Measurements from ENCODE around the gene PCSK4.

PCSK4 gene

DNA sequence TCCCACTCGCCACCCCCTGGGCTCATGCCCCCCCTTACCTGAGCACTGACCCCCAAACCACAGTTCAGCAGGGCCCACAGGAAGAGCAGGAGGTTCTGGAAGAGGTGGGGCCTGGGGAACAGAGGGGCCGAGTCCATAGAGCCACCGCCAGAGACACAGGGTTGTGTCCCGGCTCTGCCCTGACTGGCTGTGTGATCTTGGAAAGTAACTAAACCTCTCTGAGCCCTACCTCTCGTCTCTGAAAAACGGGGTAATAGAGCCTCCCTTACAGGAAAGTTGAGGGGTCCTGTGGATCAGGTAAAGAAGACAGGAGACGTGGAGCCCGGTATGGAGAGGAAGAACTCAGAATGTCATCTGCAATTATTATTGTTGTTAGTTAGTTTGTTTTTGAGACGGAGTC is 20.7 kb upstream of the PCSK4 start:
- H3K4me3 ChIP-seq (ENCODE audit: low read depth, low read length): no peak overlapping the region
- CTCF ChIA-PET: no interaction called here
- H3K4me1 ChIP-seq (ENCODE audit: control insufficient read depth, insufficient read depth, low read length): no peaks in the 10 kb centered on the region

DNA sequence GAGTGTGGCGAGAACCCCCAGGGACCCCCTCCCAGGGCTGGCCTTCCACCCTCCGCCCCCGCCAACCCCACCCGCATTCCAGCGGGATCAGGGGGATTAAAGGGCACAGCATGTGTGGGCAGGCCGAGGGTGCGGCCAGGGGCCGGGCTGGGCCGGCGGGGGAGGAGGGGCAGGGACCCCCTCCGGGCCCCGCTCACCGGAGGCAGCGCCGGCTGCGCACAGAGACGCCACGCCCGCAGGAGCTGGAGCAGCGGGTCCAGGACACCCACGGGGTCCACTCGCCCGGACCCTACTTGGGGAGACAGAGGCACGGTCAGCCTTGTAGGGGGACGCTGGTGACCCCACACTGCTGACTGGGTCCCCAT is 20.3 kb upstream of the PCSK4 start:
- Histone ChIP-seq H3K9me3 (ENCODE audit: control insufficient read depth, insufficient read depth, low read depth, low read length) (no peaks in the 10 kb centered on the region), H3K36me3 (ENCODE audit: control insufficient read depth in 2 of 2, insufficient read depth in 1 of 2, low read length in 2 of 2) (no peaks in the 10 kb centered on the region), H3K4me1 (ENCODE audit: control insufficient read depth, insufficient read depth, low read length) (no peaks in the 10 kb centered on the region), H3K4me3 (ENCODE audit: low read depth, low read length) (no peak overlapping the region), H3K27ac (ENCODE audit: extremely low read depth, low read depth, low read length) (no peak overlapping the region)
- TF ChIP-seq, protein P1, sequence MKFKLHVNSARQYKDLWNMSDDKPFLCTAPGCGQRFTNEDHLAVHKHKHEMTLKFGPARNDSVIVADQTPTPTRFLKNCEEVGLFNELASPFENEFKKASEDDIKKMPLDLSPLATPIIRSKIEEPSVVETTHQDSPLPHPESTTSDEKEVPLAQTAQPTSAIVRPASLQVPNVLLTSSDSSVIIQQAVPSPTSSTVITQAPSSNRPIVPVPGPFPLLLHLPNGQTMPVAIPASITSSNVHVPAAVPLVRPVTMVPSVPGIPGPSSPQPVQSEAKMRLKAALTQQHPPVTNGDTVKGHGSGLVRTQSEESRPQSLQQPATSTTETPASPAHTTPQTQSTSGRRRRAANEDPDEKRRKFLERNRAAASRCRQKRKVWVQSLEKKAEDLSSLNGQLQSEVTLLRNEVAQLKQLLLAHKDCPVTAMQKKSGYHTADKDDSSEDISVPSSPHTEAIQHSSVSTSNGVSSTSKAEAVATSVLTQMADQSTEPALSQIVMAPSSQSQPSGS (tag by site-specific recombination; IDR thresholded peaks at IDR 0.05; ENCODE audit: low read depth): no peak
- TF ChIP-seq KLF1 (tag by site-specific recombination; IDR thresholded peaks at IDR 0.05): peak; percentile 58
- CTCF ChIA-PET: no interaction called here
- POLR2A ChIA-PET: no interaction called here

More for the DNA sequence above, 20.7 kb upstream of the PCSK4 start:
- Histone ChIP-seq H3K9me3 (ENCODE audit: control insufficient read depth, insufficient read depth, low read depth, low read length) (no peaks in the 10 kb centered on the region), H3K27ac (ENCODE audit: extremely low read depth, low read depth, low read length) (no peak overlapping the region), H3K36me3 (ENCODE audit: control insufficient read depth in 2 of 2, insufficient read depth in 1 of 2, low read length in 2 of 2) (no peaks in the 10 kb centered on the region)
- TF ChIP-seq ZBTB21 (tag by site-specific recombination; IDR thresholded peaks at IDR 0.05) (no peak), ZNF768 (tag by site-specific recombination; IDR thresholded peaks at IDR 0.05) (peak; percentile 78; the same call in 1 of the 2 replicates), ZNF214 (tag by site-specific recombination; IDR thresholded peaks at IDR 0.05; ENCODE audit: borderline replicate concordance) (no peak)
- POLR2A ChIA-PET: no interaction called here

DNA sequence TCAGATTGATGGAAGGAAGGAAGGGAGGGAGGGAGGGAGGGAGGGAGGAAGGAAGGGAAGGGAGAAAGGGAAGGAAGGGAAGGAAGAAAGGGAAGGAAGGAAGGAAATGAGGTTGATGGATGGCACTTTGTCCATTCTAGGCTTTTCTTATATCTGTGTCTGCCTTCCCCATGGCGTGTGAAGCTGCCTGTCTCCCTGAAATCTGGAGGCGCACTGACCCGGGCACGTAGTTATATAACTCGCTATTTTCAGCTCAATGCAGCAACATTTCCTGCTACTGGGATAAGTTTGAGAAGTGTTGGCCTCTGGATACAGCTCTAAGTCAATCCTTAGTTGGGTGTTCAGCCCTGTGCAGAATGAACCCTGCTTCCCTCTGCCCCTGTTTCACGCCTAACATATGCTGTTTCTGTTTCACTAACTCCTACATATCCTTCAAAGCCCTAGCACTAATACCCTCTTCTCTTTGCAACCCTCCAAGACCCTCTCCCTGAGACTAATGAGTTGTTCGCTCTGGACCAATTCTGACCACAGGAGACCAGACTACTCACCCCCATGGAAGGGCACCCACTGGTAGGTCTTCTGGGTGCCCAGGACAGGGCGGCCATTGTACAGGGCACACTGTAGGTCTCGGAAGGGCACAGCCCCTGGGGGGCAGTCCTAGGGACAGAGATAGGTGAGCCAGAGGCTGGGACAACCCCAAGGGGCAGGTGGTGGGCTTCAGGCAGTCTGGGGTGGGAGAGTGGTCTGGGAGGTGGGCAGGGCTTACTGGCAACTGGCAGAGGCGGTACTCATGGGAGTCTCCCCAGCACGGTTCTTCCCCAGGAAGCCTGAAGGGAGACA is 19.7 kb upstream of the PCSK4 start:
- Histone ChIP-seq H3K36me3 (ENCODE audit: control insufficient read depth in 2 of 2, insufficient read depth in 1 of 2, low read length in 2 of 2) (no peaks in the 10 kb centered on the region), H3K27ac (ENCODE audit: extremely low read depth, low read depth, low read length) (no peak overlapping the region), H3K4me3 (ENCODE audit: low read depth, low read length) (no peak overlapping the region), H3K9me3 (ENCODE audit: control insufficient read depth, insufficient read depth, low read depth, low read length) (no peaks in the 10 kb centered on the region), H3K4me1 (ENCODE audit: control insufficient read depth, insufficient read depth, low read length) (no peaks in the 10 kb centered on the region)
- ChIA-PET POLR2A (no interaction called here), CTCF (interaction anchor here (0.7 to 1.3 kb wide), 2 partner anchors 36 to 232 kb away, joined by 3 read pairs; no protein-coding TSS in a partner anchor)
- TF ChIP-seq, protein P2, sequence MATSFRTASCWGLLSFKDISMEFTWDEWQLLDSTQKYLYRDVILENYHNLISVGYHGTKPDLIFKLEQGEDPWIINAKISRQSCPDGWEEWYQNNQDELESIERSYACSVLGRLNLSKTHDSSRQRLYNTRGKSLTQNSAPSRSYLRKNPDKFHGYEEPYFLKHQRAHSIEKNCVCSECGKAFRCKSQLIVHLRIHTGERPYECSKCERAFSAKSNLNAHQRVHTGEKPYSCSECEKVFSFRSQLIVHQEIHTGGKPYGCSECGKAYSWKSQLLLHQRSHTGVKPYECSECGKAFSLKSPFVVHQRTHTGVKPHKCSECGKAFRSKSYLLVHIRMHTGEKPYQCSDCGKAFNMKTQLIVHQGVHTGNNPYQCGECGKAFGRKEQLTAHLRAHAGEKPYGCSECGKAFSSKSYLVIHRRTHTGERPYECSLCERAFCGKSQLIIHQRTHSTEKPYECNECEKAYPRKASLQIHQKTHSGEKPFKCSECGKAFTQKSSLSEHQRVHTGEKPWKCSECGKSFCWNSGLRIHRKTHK (tag by site-specific recombination; IDR thresholded peaks at IDR 0.05): no peak
- no peak for TF ChIP-seq ZNF121 (tag by site-specific recombination; IDR thresholded peaks at IDR 0.05)
- no peak for TF ChIP-seq ZNF501 (tag by site-specific recombination; IDR thresholded peaks at IDR 0.05)
- TF ChIP-seq, protein P3, sequence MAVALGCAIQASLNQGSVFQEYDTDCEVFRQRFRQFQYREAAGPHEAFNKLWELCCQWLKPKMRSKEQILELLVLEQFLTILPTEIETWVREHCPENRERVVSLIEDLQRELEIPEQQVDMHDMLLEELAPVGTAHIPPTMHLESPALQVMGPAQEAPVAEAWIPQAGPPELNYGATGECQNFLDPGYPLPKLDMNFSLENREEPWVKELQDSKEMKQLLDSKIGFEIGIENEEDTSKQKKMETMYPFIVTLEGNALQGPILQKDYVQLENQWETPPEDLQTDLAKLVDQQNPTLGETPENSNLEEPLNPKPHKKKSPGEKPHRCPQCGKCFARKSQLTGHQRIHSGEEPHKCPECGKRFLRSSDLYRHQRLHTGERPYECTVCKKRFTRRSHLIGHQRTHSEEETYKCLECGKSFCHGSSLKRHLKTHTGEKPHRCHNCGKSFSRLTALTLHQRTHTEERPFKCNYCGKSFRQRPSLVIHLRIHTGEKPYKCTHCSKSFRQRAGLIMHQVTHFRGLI (tag by site-specific recombination; IDR thresholded peaks at IDR 0.05): no peak
- no peak for TF ChIP-seq HOXA7 (CRISPR knock-in tag; IDR thresholded peaks at IDR 0.05; ENCODE audit: borderline replicate concordance)
- TF ChIP-seq, protein P4, sequence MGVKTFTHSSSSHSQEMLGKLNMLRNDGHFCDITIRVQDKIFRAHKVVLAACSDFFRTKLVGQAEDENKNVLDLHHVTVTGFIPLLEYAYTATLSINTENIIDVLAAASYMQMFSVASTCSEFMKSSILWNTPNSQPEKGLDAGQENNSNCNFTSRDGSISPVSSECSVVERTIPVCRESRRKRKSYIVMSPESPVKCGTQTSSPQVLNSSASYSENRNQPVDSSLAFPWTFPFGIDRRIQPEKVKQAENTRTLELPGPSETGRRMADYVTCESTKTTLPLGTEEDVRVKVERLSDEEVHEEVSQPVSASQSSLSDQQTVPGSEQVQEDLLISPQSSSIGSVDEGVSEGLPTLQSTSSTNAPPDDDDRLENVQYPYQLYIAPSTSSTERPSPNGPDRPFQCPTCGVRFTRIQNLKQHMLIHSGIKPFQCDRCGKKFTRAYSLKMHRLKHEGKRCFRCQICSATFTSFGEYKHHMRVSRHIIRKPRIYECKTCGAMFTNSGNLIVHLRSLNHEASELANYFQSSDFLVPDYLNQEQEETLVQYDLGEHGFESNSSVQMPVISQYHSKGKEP (tag by site-specific recombination; IDR thresholded peaks at IDR 0.05): no peak
- TF ChIP-seq, protein P5, sequence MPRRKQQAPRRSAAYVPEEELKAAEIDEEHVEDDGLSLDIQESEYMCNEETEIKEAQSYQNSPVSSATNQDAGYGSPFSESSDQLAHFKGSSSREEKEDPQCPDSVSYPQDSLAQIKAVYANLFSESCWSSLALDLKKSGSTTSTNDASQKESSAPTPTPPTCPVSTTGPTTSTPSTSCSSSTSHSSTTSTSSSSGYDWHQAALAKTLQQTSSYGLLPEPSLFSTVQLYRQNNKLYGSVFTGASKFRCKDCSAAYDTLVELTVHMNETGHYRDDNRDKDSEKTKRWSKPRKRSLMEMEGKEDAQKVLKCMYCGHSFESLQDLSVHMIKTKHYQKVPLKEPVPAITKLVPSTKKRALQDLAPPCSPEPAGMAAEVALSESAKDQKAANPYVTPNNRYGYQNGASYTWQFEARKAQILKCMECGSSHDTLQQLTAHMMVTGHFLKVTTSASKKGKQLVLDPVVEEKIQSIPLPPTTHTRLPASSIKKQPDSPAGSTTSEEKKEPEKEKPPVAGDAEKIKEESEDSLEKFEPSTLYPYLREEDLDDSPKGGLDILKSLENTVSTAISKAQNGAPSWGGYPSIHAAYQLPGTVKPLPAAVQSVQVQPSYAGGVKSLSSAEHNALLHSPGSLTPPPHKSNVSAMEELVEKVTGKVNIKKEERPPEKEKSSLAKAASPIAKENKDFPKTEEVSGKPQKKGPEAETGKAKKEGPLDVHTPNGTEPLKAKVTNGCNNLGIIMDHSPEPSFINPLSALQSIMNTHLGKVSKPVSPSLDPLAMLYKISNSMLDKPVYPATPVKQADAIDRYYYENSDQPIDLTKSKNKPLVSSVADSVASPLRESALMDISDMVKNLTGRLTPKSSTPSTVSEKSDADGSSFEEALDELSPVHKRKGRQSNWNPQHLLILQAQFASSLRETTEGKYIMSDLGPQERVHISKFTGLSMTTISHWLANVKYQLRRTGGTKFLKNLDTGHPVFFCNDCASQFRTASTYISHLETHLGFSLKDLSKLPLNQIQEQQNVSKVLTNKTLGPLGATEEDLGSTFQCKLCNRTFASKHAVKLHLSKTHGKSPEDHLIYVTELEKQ (tag by site-specific recombination; IDR thresholded peaks at IDR 0.05; ENCODE audit: borderline replicate concordance): no peak
- TF ChIP-seq BCL11A (tag by site-specific recombination; IDR thresholded peaks at IDR 0.05; ENCODE audit: low read depth): no peak
- TF ChIP-seq ZNF112 (tag by site-specific recombination; IDR thresholded peaks at IDR 0.05): no peak
- no peak for TF ChIP-seq ZNF214 (tag by site-specific recombination; IDR thresholded peaks at IDR 0.05; ENCODE audit: borderline replicate concordance)
- no peak for TF ChIP-seq RBAK (tag by site-specific recombination; IDR thresholded peaks at IDR 0.05)
- TF ChIP-seq, protein P6, sequence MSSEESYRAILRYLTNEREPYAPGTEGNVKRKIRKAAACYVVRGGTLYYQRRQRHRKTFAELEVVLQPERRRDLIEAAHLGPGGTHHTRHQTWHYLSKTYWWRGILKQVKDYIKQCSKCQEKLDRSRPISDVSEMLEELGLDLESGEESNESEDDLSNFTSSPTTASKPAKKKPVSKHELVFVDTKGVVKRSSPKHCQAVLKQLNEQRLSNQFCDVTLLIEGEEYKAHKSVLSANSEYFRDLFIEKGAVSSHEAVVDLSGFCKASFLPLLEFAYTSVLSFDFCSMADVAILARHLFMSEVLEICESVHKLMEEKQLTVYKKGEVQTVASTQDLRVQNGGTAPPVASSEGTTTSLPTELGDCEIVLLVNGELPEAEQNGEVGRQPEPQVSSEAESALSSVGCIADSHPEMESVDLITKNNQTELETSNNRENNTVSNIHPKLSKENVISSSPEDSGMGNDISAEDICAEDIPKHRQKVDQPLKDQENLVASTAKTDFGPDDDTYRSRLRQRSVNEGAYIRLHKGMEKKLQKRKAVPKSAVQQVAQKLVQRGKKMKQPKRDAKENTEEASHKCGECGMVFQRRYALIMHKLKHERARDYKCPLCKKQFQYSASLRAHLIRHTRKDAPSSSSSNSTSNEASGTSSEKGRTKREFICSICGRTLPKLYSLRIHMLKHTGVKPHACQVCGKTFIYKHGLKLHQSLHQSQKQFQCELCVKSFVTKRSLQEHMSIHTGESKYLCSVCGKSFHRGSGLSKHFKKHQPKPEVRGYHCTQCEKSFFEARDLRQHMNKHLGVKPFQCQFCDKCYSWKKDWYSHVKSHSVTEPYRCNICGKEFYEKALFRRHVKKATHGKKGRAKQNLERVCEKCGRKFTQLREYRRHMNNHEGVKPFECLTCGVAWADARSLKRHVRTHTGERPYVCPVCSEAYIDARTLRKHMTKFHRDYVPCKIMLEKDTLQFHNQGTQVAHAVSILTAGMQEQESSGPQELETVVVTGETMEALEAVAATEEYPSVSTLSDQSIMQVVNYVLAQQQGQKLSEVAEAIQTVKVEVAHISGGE (tag by site-specific recombination; conservative IDR thresholded peaks at IDR 0.05; ENCODE audit: low read depth): no peak

All from HEK293 (cell line).